IMR-90 (cell line): ENCODE results near the gene MRTFB. TPM values are rescaled to one million over a fixed set of nuclear protein-coding genes. Genes with fewer than 3 reads are reported as not detected.

Source experiments
- ATAC-seq: fragments of 200-7000 bp; cut with Tn5 transposase; 2 replicates; pipeline ENCODE4 v1.9.1; 2020; ENCODE audit warnings: low read depth, mild to moderate bottlenecking, moderate library complexity
- BruUV-seq: library from RNA; stranded (reverse); fragments of 400-500 nt; replicated peaks from 2 replicates; lab custom pipeline; 2021; lab: Mats Ljungman, UMichigan
- CTCF ChIA-PET: fragments of 300-600 bp; formaldehyde crosslinking; extraction: SDS; loops from one replicate; lab custom pipeline; 2021; ENCODE audit warnings: antibody characterized with exemption; lab: Yijun Ruan, JAX
- POLR2A ChIA-PET: fragments of 300-600 bp; sonication (Branson Sonifier 250); formaldehyde crosslinking; loops from one replicate; lab custom pipeline; 2022; ENCODE audit warnings: antibody characterized with exemption; ENCODE audit not compliant: unreplicated experiment; lab: Charles Lee
- DNase-seq: peaks from one replicate; pipeline ENCODE4 v3.0.0; 2013
- H2AFZ ChIP-seq: replicated peaks from 2 replicates; pipeline ENCODE3; 2013; ENCODE audit warnings: low read length, mild to moderate bottlenecking; ENCODE audit not compliant: poor library complexity
- H2AK5ac ChIP-seq: 2 replicates; pipeline ENCODE4 v1.6.1; 2013; ENCODE audit warnings: low read depth, low read length, inconsistent platforms
- H2AK9ac ChIP-seq: replicated peaks from 2 replicates; pipeline ENCODE3; 2013; ENCODE audit warnings: mild to moderate bottlenecking, low read depth, low read length, moderate library complexity; ENCODE audit not compliant: poor library complexity
- H2BK120ac ChIP-seq: 2 replicates; pipeline ENCODE4 v1.6.1; 2013; ENCODE audit warnings: low read depth, low read length, inconsistent platforms
- H2BK15ac ChIP-seq: 3 replicates; pipeline ENCODE4 v1.6.1; 2013; ENCODE audit warnings: low read depth, low read length, inconsistent platforms
- H2BK20ac ChIP-seq: 2 replicates; pipeline ENCODE4 v1.6.1; 2013; ENCODE audit warnings: low read depth, mild to moderate bottlenecking, inconsistent platforms, low read length, moderate library complexity
- H2BK5ac ChIP-seq: 2 replicates; pipeline ENCODE4 v1.6.1; 2013; ENCODE audit warnings: mild to moderate bottlenecking, low read depth, low read length, inconsistent platforms; ENCODE audit not compliant: poor library complexity, severe bottlenecking
- H3K14ac ChIP-seq: replicated peaks from 2 replicates; pipeline ENCODE4 v1.6.1; 2013; ENCODE audit warnings: low read depth, low read length, inconsistent platforms
- H3K18ac ChIP-seq: 2 replicates; pipeline ENCODE4 v1.6.1; 2013; ENCODE audit warnings: low read depth, low read length, control low read depth
- H3K23ac ChIP-seq: 2 replicates; pipeline ENCODE4 v1.6.1; 2013; ENCODE audit warnings: low read depth, low read length, inconsistent platforms
- H3K27ac ChIP-seq: 2 replicates; pipeline ENCODE4 v1.5.1; 2013; ENCODE audit warnings: mild to moderate bottlenecking, control low read depth, low read length; ENCODE audit not compliant: insufficient read depth
- H3K27me3 ChIP-seq: 2 replicates; pipeline ENCODE4 v1.6.1; 2013; ENCODE audit warnings: low read length; ENCODE audit not compliant: control insufficient read depth, insufficient read depth
- H3K36me3 ChIP-seq: 2 replicates; pipeline ENCODE4 v1.6.1; 2013; ENCODE audit warnings: low read length, mixed read lengths; ENCODE audit not compliant: control insufficient read depth, insufficient read depth
- H3K4ac ChIP-seq: 2 replicates; pipeline ENCODE4 v1.6.1; 2013; ENCODE audit warnings: low read depth, low read length, inconsistent platforms
- H3K4me1 ChIP-seq: 2 replicates; pipeline ENCODE4 v1.6.1; 2013; ENCODE audit warnings: low read length, mixed read lengths; ENCODE audit not compliant: control insufficient read depth, insufficient read depth
- H3K4me2 ChIP-seq: 2 replicates; pipeline ENCODE4 v1.6.1; 2013; ENCODE audit warnings: low read depth, mild to moderate bottlenecking, control low read depth, low read length, moderate library complexity
- H3K4me3 ChIP-seq: 2 replicates; pipeline ENCODE4 v1.5.1; 2013; ENCODE audit warnings: low read depth, mild to moderate bottlenecking, control low read depth, low read length, moderate library complexity; ENCODE audit not compliant: insufficient read depth
- H3K56ac ChIP-seq: 2 replicates; pipeline ENCODE4 v1.6.1; 2013; ENCODE audit warnings: low read length, inconsistent platforms; ENCODE audit not compliant: insufficient read depth; ENCODE audit errors: extremely low read depth
- H3K79me1 ChIP-seq, 2 experiments: 2 replicates each; pipeline ENCODE4 v1.6.1; 2013; ENCODE audit warnings: low read length in 2 of 2, inconsistent platforms in 1 of 2, low read depth in 1 of 2
- H3K9ac ChIP-seq: 2 replicates; pipeline ENCODE4 v1.6.1; 2013; ENCODE audit warnings: low read depth, low read length, control low read depth
- H3K9me1 ChIP-seq: 2 replicates; pipeline ENCODE4 v1.6.1; 2013; ENCODE audit warnings: low read length, inconsistent platforms; ENCODE audit not compliant: insufficient read depth
- H3K9me3 ChIP-seq: 2 replicates; pipeline ENCODE4 v1.6.1; 2013; ENCODE audit warnings: low read length; ENCODE audit not compliant: control insufficient read depth, insufficient read depth
- H4K20me1 ChIP-seq: 2 replicates; pipeline ENCODE4 v1.6.1; 2013; ENCODE audit warnings: low read length, inconsistent platforms; ENCODE audit not compliant: insufficient read depth
- H4K5ac ChIP-seq: 2 replicates; pipeline ENCODE4 v1.6.1; 2013; ENCODE audit warnings: mild to moderate bottlenecking, low read depth, low read length, control low read depth
- H4K8ac ChIP-seq, 2 experiments: 2 replicates each; pipeline ENCODE4 v1.6.1; 2013; ENCODE audit warnings: low read depth in 2 of 2, low read length in 2 of 2, control low read depth in 1 of 2, inconsistent platforms in 1 of 2
- H4K91ac ChIP-seq: 2 replicates; pipeline ENCODE4 v1.6.1; 2013; ENCODE audit warnings: low read depth, low read length, inconsistent platforms; ENCODE audit not compliant: insufficient read depth
- BHLHE40 ChIP-seq: fragments of 150-350 bp; IDR thresholded peaks from 2 replicates; pipeline ENCODE4 v1.6.1; 2016; ENCODE audit warnings: mild to moderate bottlenecking, low read depth, low read length
- CEBPB ChIP-seq: IDR thresholded peaks from 2 replicates; pipeline ENCODE4 v1.6.1; 2012; ENCODE audit warnings: low read depth, low read length, improper control_type of control experiment
- CHD1 ChIP-seq: IDR thresholded peaks from 2 replicates; pipeline ENCODE4 v1.6.1; 2012; ENCODE audit warnings: low read depth, low read length, improper control_type of control experiment
- CTCF ChIP-seq: conservative IDR thresholded peaks from 2 replicates; pipeline ENCODE4 v1.5.1; 2012; ENCODE audit warnings: mild to moderate bottlenecking, low read depth, low read length, improper control_type of control experiment
- ELK1 ChIP-seq: fragments of 150-350 bp; IDR thresholded peaks from 2 replicates; pipeline ENCODE4 v1.6.1; 2016; ENCODE audit warnings: low read depth, mild to moderate bottlenecking, low read length, moderate library complexity, borderline replicate concordance
- FOS ChIP-seq: fragments of 150-350 bp; IDR thresholded peaks from 2 replicates; pipeline ENCODE4 v1.6.1; 2016; ENCODE audit warnings: low read depth, low read length
- MAFK ChIP-seq: IDR thresholded peaks from 2 replicates; pipeline ENCODE4 v1.6.1; 2012; ENCODE audit warnings: low read depth, low read length, improper control_type of control experiment
- MAZ ChIP-seq: IDR thresholded peaks from 2 replicates; pipeline ENCODE4 v1.6.1; 2012; ENCODE audit warnings: low read depth, mild to moderate bottlenecking, low read length, improper control_type of control experiment, moderate library complexity, borderline replicate concordance
- MXI1 ChIP-seq: IDR thresholded peaks from 2 replicates; pipeline ENCODE4 v1.6.1; 2012; ENCODE audit warnings: low read depth, mild to moderate bottlenecking, low read length, moderate library complexity, borderline replicate concordance
- NFE2L2 ChIP-seq: fragments of 150-350 bp; IDR thresholded peaks from 2 replicates; pipeline ENCODE4 v1.6.1; 2016; ENCODE audit warnings: low read depth, mild to moderate bottlenecking, low read length
- POLR2A ChIP-seq: IDR thresholded peaks from 2 replicates; pipeline ENCODE4 v1.6.1; 2012; ENCODE audit warnings: mild to moderate bottlenecking, low read depth, low read length
- RAD21 ChIP-seq: IDR thresholded peaks from 2 replicates; pipeline ENCODE4 v1.6.1; 2012; ENCODE audit warnings: low read length, improper control_type of control experiment
- RCOR1 ChIP-seq: IDR thresholded peaks from 2 replicates; pipeline ENCODE4 v1.6.1; 2012; ENCODE audit warnings: mild to moderate bottlenecking, low read length, improper control_type of control experiment; ENCODE audit not compliant: insufficient replicate concordance
- RFX5 ChIP-seq: IDR thresholded peaks from 2 replicates; pipeline ENCODE4 v1.8.0; 2012; ENCODE audit warnings: low read depth, mild to moderate bottlenecking, low read length, moderate library complexity
- SMC3 ChIP-seq: fragments of 150-350 bp; IDR thresholded peaks from 2 replicates; pipeline ENCODE4 v1.6.1; 2016; ENCODE audit warnings: low read depth, mild to moderate bottlenecking, antibody characterized with exemption, low read length, moderate library complexity
- USF2 ChIP-seq: fragments of 150-350 bp; IDR thresholded peaks from 2 replicates; pipeline ENCODE4 v1.6.1; 2017; ENCODE audit warnings: mild to moderate bottlenecking, antibody characterized with exemption, low read length, low read depth
- WGBS, 2 experiments: methylation state at CpG; one replicate each; pipeline versions ENCODE4 v1.1.5 to v1.1.7; 2013; ENCODE audit warnings: missing lambda C conversion rate in 2 of 2; ENCODE audit not compliant: insufficient read length in 1 of 2; ENCODE audit errors: extremely low coverage in 2 of 2; 5-methylcytosine and 5-hydroxymethylcytosine counted together
- dilution Hi-C: fragments of 300-500 bp; cut with HindIII; formaldehyde crosslinking; loops from one replicate; pipeline ENCODE4 v1.14.3; 2018; ENCODE audit warnings: low sequenced_read_pairs; ENCODE audit not compliant: unreplicated experiment
- in situ Hi-C: fragments of 300-500 bp; cut with MboI; formaldehyde crosslinking; loops from 3 replicates; pipeline ENCODE4 v1.14.3; 2019; ENCODE audit warnings: low sequenced_read_pairs, inconsistent platforms, mixed read lengths
- intact Hi-C: fragments of 100-400 bp; cut with micrococcal nuclease; formaldehyde crosslinking; loops from 2 replicates; pipeline ENCODE4 v1.10.0; 2022
- polyA plus RNA-seq, 3 experiments: library from polyadenylated mRNA; depleted of rRNA; stranded (reverse); fragments of >200 nt; gene quantifications; 2 replicates each; pipeline ENCODE4 v1.2.3, GENCODE V29; 2012; ENCODE audit warnings: low replicate concordance in 1 of 3
- total RNA-seq: library from RNA; depleted of rRNA; stranded (reverse); fragments of >200 nt; gene quantifications from 2 replicates; pipeline ENCODE4 v1.2.3, GENCODE V29; 2012

Gene MRTFB
- total and polyA plus RNA-seq, 2 of the 4 experiments (the other 2 are of a cell fraction), result 4.4 to 5.4 TPM

GRCh38 chr16:14087181-14087580, 16.1 kb downstream of the MRTFB start:
- Histone ChIP-seq H4K91ac (no peak overlapping the region), H3K56ac (no peak overlapping the region), H2AFZ (no peak overlapping the region), H3K4me3 (no peak overlapping the region), H2BK15ac (no peak overlapping the region), H3K4ac (no peak overlapping the region), H3K27me3 (no peaks in the 10 kb centered on the region), H3K9me1 (peaks cover 4% of the 10 kb centered on the region; the same call in 1 of the 2 replicates), H2AK5ac (no peak overlapping the region), H2BK20ac (no peak overlapping the region), H3K9me3 (no peaks in the 10 kb centered on the region), H3K79me1 (peaks cover 17 to 20% of the 10 kb centered on the region in 2 experiments), H3K9ac (no peak overlapping the region), H3K4me2 (no peak overlapping the region), H2BK120ac (no peak overlapping the region), H3K18ac (no peak overlapping the region), H4K20me1 (no peaks in the 10 kb centered on the region), H2AK9ac (no peak overlapping the region), H4K5ac (no peak overlapping the region), H3K23ac (no peak overlapping the region), H3K36me3 (peaks cover 2% of the 10 kb centered on the region), H3K27ac (no peak overlapping the region), H3K14ac (no peak overlapping the region), H3K4me1 (no peaks in the 10 kb centered on the region; the same call in 1 of the 2 replicates), H2BK5ac (no peak overlapping the region), H4K8ac (no peak overlapping the region)
- DNase-seq (no peak), ATAC-seq (no peak)
- dilution Hi-C loops, result no loop called here
- TF ChIP-seq BHLHE40 (no peak), ELK1 (no peak), CHD1 (no peak), CTCF (no peak), RFX5 (no peak), NFE2L2 (no peak), CEBPB (no peak), RAD21 (no peak), USF2 (no peak), MXI1 (no peak), MAZ (no peak), POLR2A (no peak), SMC3 (no peak), FOS (no peak), RCOR1 (no peak), MAFK (no peak)
- in situ Hi-C loops, result no loop called here
- no TSS peak for BruUV-seq
- ChIA-PET CTCF (no interaction called here), POLR2A (no interaction called here)
- WGBS, 2 experiments, result no CpG with 5 or more reads among the region's 1 CpG
- intact Hi-C loops, result no loop called here
